ENCODE measurements around the gene MOBP. TPM values are rescaled to one million over a fixed set of nuclear protein-coding genes. Genes with fewer than 3 reads are reported as not detected.

The MOBP gene
- total RNA-seq, 1 donor from 2014 or later, result not detected

DNA sequence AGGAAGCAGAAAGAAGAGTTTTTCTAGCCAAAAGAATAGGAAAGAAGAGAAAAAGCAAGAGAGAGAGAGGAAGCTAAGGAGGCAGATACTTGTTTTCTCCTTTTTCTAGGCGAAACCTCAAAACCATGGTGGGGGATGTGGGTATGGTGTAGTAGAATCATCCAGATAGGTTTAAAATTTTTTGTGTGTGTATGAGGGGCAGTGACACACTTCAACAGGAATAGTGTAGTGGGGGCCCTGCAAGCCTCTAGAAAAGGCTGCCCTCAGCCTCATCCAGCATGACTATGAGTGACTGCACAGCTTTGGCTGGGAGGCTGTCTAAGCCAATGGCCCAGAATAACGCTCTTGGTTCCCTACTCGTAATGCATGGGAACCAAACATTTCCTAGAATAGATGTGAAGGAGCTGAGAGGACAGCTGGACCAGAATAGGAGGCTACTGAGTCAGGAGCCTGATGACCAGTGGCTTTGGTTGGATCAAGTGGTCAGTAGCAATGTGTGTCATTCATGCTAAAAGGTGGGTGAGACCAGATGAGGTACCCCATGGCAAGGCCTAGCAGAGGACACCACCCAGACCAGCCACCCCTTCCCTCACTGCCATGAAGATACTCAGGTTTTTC, 24.4 kb downstream of the MOBP start:
- peaks cover 2% of the 10 kb centered on the region for H3K27me3 Mint-ChIP-seq (ENCODE audit: unreplicated experiment)
- no peak for DNase-seq
- no peak overlapping the region for H3K27ac Mint-ChIP-seq (ENCODE audit: unreplicated experiment)
- peaks cover 2% of the 10 kb centered on the region for H3K9me3 Mint-ChIP-seq (ENCODE audit: unreplicated experiment)
- no peaks in the 10 kb centered on the region for H3K36me3 Mint-ChIP-seq (ENCODE audit: unreplicated experiment)
- H3K4me1 Mint-ChIP-seq (ENCODE audit: low read depth, unreplicated experiment), result no peaks in the 10 kb centered on the region
- H3K4me3 Mint-ChIP-seq (ENCODE audit: unreplicated experiment), result no peak overlapping the region
- TF ChIP-seq, protein P1, sequence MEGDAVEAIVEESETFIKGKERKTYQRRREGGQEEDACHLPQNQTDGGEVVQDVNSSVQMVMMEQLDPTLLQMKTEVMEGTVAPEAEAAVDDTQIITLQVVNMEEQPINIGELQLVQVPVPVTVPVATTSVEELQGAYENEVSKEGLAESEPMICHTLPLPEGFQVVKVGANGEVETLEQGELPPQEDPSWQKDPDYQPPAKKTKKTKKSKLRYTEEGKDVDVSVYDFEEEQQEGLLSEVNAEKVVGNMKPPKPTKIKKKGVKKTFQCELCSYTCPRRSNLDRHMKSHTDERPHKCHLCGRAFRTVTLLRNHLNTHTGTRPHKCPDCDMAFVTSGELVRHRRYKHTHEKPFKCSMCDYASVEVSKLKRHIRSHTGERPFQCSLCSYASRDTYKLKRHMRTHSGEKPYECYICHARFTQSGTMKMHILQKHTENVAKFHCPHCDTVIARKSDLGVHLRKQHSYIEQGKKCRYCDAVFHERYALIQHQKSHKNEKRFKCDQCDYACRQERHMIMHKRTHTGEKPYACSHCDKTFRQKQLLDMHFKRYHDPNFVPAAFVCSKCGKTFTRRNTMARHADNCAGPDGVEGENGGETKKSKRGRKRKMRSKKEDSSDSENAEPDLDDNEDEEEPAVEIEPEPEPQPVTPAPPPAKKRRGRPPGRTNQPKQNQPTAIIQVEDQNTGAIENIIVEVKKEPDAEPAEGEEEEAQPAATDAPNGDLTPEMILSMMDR (IDR thresholded peaks at IDR 0.05; ENCODE audit: partially characterized antibody, unreplicated experiment), result no peak

DNA sequence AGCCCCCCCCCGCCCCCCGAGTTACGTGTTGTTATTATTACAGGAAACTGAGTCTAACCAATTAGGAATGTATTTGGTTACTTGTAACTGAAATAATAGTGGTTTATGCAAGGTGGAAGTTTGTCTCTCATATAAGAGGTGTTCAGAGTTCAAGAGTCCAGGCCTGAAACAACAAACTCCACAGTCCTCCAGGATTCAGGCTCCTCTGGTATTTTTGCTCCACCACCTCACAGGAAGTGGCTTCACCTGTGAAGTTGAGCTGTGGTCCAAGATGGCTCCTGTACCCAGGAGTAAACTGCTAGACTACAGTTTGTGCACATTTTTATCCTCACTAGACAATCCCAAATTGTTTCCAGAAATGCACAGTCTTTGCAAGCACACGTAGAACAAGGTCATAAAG, 27.3 kb downstream of the MOBP start:
- H3K36me3 Mint-ChIP-seq (ENCODE audit: unreplicated experiment), result no peaks in the 10 kb centered on the region
- no peaks in the 10 kb centered on the region for H3K9me3 Mint-ChIP-seq (ENCODE audit: unreplicated experiment)
- TF ChIP-seq, protein P1 (IDR thresholded peaks at IDR 0.05; ENCODE audit: partially characterized antibody, unreplicated experiment), result no peak
- no peak for DNase-seq
- H3K4me3 Mint-ChIP-seq (ENCODE audit: unreplicated experiment), result no peak overlapping the region
- H3K4me1 Mint-ChIP-seq (ENCODE audit: low read depth, unreplicated experiment), result no peaks in the 10 kb centered on the region
- H3K27me3 Mint-ChIP-seq (ENCODE audit: unreplicated experiment), result no peaks in the 10 kb centered on the region
- H3K27ac Mint-ChIP-seq (ENCODE audit: unreplicated experiment), result no peak overlapping the region

DNA sequence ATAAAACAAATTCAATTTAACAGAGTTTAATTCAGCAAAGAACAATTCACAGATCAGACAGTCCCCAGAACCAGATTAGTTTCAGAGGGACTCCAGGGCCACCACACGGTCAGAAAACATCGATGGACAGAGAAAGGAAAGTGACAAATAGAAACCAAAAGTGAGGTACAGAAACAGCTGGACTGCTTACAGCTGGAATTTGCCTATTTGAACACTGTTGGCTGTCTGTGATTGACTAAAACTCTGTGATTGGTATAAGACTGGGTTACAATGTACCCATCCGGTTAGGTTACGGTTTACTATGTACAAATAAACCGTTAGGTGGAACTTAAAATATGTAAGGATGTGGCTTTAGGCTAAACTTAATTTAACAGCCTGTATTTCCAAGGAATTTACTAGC, 30.3 kb downstream of the MOBP start:
- Mint-ChIP-seq H3K4me3 (ENCODE audit: unreplicated experiment) (no peak overlapping the region), H3K4me1 (ENCODE audit: low read depth, unreplicated experiment) (peaks cover 2% of the 10 kb centered on the region), H3K27me3 (ENCODE audit: unreplicated experiment) (no peaks in the 10 kb centered on the region), H3K9me3 (ENCODE audit: unreplicated experiment) (no peaks in the 10 kb centered on the region), H3K27ac (ENCODE audit: unreplicated experiment) (no peak overlapping the region), H3K36me3 (ENCODE audit: unreplicated experiment) (no peaks in the 10 kb centered on the region)
- DNase-seq, result no peak
- TF ChIP-seq, protein P1 (IDR thresholded peaks at IDR 0.05; ENCODE audit: partially characterized antibody, unreplicated experiment), result no peak

DNA sequence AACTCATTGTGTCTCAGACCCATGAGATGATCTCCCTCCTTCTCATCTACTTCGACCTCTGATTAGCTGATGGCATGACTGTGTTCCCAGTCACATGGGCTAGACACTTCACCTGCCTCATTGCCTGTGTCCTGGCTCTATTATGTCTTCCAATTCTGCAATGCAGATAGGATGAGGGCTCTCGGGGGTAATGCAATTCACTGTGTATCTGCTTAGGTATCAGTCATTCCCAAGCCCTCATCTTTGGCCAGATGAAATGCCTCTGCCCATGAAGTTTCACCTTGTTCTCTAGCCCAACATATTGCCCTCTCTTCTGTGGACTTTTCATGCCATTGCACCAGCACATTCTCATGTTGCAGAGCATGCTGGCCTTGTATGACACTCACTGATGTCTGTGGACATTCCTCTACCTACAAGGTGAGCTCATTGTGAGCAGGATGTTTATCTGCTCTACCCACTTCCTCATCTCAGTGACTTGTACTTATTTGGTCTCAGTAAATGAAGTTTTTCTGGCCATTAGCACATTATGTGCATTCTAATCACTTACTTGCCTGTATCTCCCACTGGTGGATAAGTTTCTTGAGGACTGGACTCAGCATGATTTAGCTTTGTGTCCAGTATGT, 32.3 kb downstream of the MOBP start:
- H3K4me3 Mint-ChIP-seq (ENCODE audit: unreplicated experiment), result no peak overlapping the region
- H3K9me3 Mint-ChIP-seq (ENCODE audit: unreplicated experiment), result no peaks in the 10 kb centered on the region
- H3K36me3 Mint-ChIP-seq (ENCODE audit: unreplicated experiment), result no peaks in the 10 kb centered on the region
- TF ChIP-seq, protein P1 (IDR thresholded peaks at IDR 0.05; ENCODE audit: partially characterized antibody, unreplicated experiment), result no peak
- peaks cover 2% of the 10 kb centered on the region for H3K4me1 Mint-ChIP-seq (ENCODE audit: low read depth, unreplicated experiment)
- H3K27ac Mint-ChIP-seq (ENCODE audit: unreplicated experiment), result no peak overlapping the region
- no peaks in the 10 kb centered on the region for H3K27me3 Mint-ChIP-seq (ENCODE audit: unreplicated experiment)
- no peak for DNase-seq

DNA sequence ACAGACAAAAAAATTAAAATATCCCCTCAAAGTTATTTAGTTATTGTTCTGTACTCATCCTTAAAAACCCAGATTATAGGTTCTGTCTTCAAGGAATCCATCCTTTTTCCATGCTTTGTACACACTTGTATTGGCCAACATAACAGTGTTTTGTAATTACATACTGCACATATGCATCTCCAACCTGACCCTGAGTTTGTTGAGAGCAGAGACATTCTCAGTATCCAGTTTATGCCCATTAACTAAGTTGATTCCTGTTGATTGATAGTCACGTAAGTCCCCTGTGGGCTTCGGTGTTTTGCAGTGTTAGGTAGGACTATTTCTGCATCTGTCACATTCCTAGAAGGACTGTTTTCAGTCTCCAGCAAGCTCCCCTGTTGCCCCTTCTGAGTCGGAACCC, 33.6 kb downstream of the MOBP start:
- Mint-ChIP-seq H3K4me3 (ENCODE audit: unreplicated experiment) (no peak overlapping the region), H3K9me3 (ENCODE audit: unreplicated experiment) (no peaks in the 10 kb centered on the region), H3K27me3 (ENCODE audit: unreplicated experiment) (no peaks in the 10 kb centered on the region), H3K36me3 (ENCODE audit: unreplicated experiment) (no peaks in the 10 kb centered on the region), H3K4me1 (ENCODE audit: low read depth, unreplicated experiment) (peaks cover 2% of the 10 kb centered on the region), H3K27ac (ENCODE audit: unreplicated experiment) (no peak overlapping the region)
- DNase-seq, result no peak
- TF ChIP-seq, protein P1 (IDR thresholded peaks at IDR 0.05; ENCODE audit: partially characterized antibody, unreplicated experiment), result no peak

Data from glutamatergic neuron (in vitro differentiated cells).